HepG2 (cell line): Measurements from ENCODE around the gene ZNF747. TPM values are rescaled to one million over a fixed set of nuclear protein-coding genes. Genes with fewer than 3 reads are reported as not detected.
A peak's percentile ranks its signal among the peaks of the same experiment; 100 is the strongest.

Source experiments
- ARID2 ChIP-seq: sonication (generic); formaldehyde crosslinking; IDR thresholded peaks from 2 replicates; pipeline ENCODE4 v1.8.1; 2022; ENCODE audit warnings: mild to moderate bottlenecking, missing genetic modification reagents, borderline replicate concordance
- ETV5 ChIP-seq: IDR thresholded peaks from 2 replicates; pipeline ENCODE4 v1.6.1; 2018; ENCODE audit warnings: missing biosample characterization, missing genetic modification reagents, inconsistent platforms, borderline replicate concordance
- FOSL2 ChIP-seq: sonication (generic); formaldehyde crosslinking; IDR thresholded peaks from 2 replicates; pipeline ENCODE4 v1.4.0; 2020; ENCODE audit warnings: missing genetic modification reagents
- FOXK2 ChIP-seq: fragments of 450-650 bp; IDR thresholded peaks from 2 replicates; pipeline ENCODE4 v1.6.1; 2016
- HDAC6 ChIP-seq: fragments of 200-600 bp; sonication (generic); IDR thresholded peaks from 2 replicates; pipeline ENCODE4 v1.7.0; 2017; ENCODE audit warnings: mild to moderate bottlenecking, antibody characterized with exemption, low read length, low read depth
- HIC2 ChIP-seq: sonication (generic); formaldehyde crosslinking; IDR thresholded peaks from 2 replicates; pipeline ENCODE4 v1.9.0; 2022; ENCODE audit warnings: low read depth, missing genetic modification reagents
- JUN ChIP-seq: sonication (generic); formaldehyde crosslinking; IDR thresholded peaks from 2 replicates; pipeline ENCODE4 v1.4.0; 2020; ENCODE audit warnings: mild to moderate bottlenecking, missing genetic modification reagents
- RAD21 ChIP-seq: fragments of 450-650 bp; formaldehyde crosslinking; IDR thresholded peaks from 2 replicates; pipeline ENCODE4 v1.5.0; 2020; ENCODE audit warnings: mild to moderate bottlenecking
- RFX1 ChIP-seq: fragments of 450-650 bp; IDR thresholded peaks from 2 replicates; pipeline ENCODE4 v1.6.1; 2017
- TBX3 ChIP-seq: fragments of 450-650 bp; IDR thresholded peaks from 2 replicates; pipeline ENCODE4 v1.6.1; 2017; ENCODE audit warnings: antibody characterized with exemption, mild to moderate bottlenecking, inconsistent platforms, borderline replicate concordance
- ZBTB46 ChIP-seq: sonication (generic); formaldehyde crosslinking; IDR thresholded peaks from 2 replicates; pipeline ENCODE4 v1.4.0; 2020; ENCODE audit warnings: mild to moderate bottlenecking, missing genetic modification reagents, borderline replicate concordance
- ZNF101 ChIP-seq: sonication (generic); formaldehyde crosslinking; IDR thresholded peaks from 2 replicates; pipeline ENCODE4 v1.4.0; 2020; ENCODE audit warnings: mild to moderate bottlenecking, low read depth, missing genetic modification reagents, borderline replicate concordance
- ZNF17 ChIP-seq: sonication (generic); formaldehyde crosslinking; IDR thresholded peaks from 2 replicates; pipeline ENCODE4 v1.5.0; 2020; ENCODE audit warnings: mild to moderate bottlenecking, missing genetic modification reagents
- ZNF230 ChIP-seq: sonication (generic); formaldehyde crosslinking; IDR thresholded peaks from 2 replicates; pipeline ENCODE4 v1.4.0; 2020; ENCODE audit warnings: mild to moderate bottlenecking, missing genetic modification reagents
- ZNF275 ChIP-seq: sonication (generic); formaldehyde crosslinking; IDR thresholded peaks from 2 replicates; pipeline ENCODE4 v1.8.0; 2022; ENCODE audit warnings: missing genetic modification reagents, mild to moderate bottlenecking, inconsistent platforms, borderline replicate concordance
- ZNF296 ChIP-seq: sonication (generic); formaldehyde crosslinking; conservative IDR thresholded peaks from 2 replicates; pipeline ENCODE4 v1.5.0; 2020; ENCODE audit warnings: mild to moderate bottlenecking, missing genetic modification reagents
- ZNF350 ChIP-seq: sonication (generic); formaldehyde crosslinking; IDR thresholded peaks from 2 replicates; pipeline ENCODE4 v1.4.0; 2020; ENCODE audit warnings: mild to moderate bottlenecking, low read depth, missing genetic modification reagents, borderline replicate concordance
- ZNF362 ChIP-seq: sonication (generic); formaldehyde crosslinking; IDR thresholded peaks from 2 replicates; pipeline ENCODE4 v1.4.0; 2020; ENCODE audit warnings: missing genetic modification reagents, mild to moderate bottlenecking, borderline replicate concordance
- ZNF484 ChIP-seq: sonication (generic); formaldehyde crosslinking; IDR thresholded peaks from 2 replicates; pipeline ENCODE4 v1.5.1; 2020; ENCODE audit warnings: mild to moderate bottlenecking, low read depth, missing genetic modification reagents, borderline replicate concordance
- ZNF512 ChIP-seq: sonication (generic); formaldehyde crosslinking; IDR thresholded peaks from 2 replicates; pipeline ENCODE4 v1.4.0; 2020; ENCODE audit warnings: mild to moderate bottlenecking, missing genetic modification reagents
- ZNF879 ChIP-seq: sonication (generic); formaldehyde crosslinking; IDR thresholded peaks from 2 replicates; pipeline ENCODE4 v1.8.1; 2023; ENCODE audit warnings: missing genetic modification reagents
- polyA plus RNA-seq, 8 experiments: library from polyadenylated mRNA; depleted of rRNA in 3 of 8; stranded (reverse) in 7 of 8; unstranded in 1 of 8; fragments of >200 nt; fragmentation: Illumina TruSeq in 4 of 8; extraction: Trizol in 4 of 8; gene quantifications; 2 replicates each; pipeline versions ENCODE4 v1.2.1 to v1.2.3, GENCODE V29; 2011 to 2016; ENCODE audit warnings: low read depth in 4 of 8, missing spikeins in 1 of 8, mixed read lengths in 1 of 8; ENCODE audit not compliant: insufficient read depth in 1 of 8
- total RNA-seq, 5 experiments: library from RNA; depleted of rRNA; stranded (reverse); fragments of >200 nt; fragmentation: Illumina TruSeq; extraction: Trizol; gene quantifications; 2 replicates each; pipeline ENCODE4 v1.2.3, GENCODE V29; 2016; ENCODE audit warnings: low read depth in 1 of 5

The ZNF747 gene
- total and polyA plus RNA-seq, 2 of the 13 experiments (the other 11 are each of a cell fraction or from before 2014, with no cell fraction given), result 7.2 to 10.2 TPM

- TF ChIP-seq HIC2 (CRISPR knock-in tag) (no peak), RFX1 (peak; percentile 61; the same call in 1 of the 2 replicates), ZNF350 (CRISPR knock-in tag) (no peak), ZNF275 (no peak), HDAC6 (no peak), FOXK2 (peak; percentile 83), ZNF512 (no peak), ETV5 (CRISPR knock-in tag) (no peak; the same call in 1 of the 2 replicates), ARID2 (CRISPR knock-in tag) (0 out of 2 replicates have a peak, but pooled peaks have one; percentile 8), RAD21 (CRISPR knock-in tag) (peak; percentile 53), ZNF879 (CRISPR knock-in tag) (peak; percentile 43; the same call in 1 of the 2 replicates), ZNF362 (CRISPR knock-in tag) (0 out of 2 replicates have a peak, but pooled peaks have one; percentile 13), ZNF101 (CRISPR knock-in tag) (no peak), ZNF296 (no peak), ZNF17 (no peak), ZNF230 (peak; percentile 55), TBX3 (no peak), FOSL2 (CRISPR knock-in tag) (peak; percentile 19), ZNF484 (CRISPR knock-in tag) (no peak), JUN (CRISPR knock-in tag) (no peak), ZBTB46 (CRISPR knock-in tag) (no peak)
These were observed 37.0 kb upstream of the ZNF747 start, which contains the start of gene ZNF688 (continued) for GRCh38 chr16:30571445-30572322.
